ENCODE measurements around the gene OR52E4. TPM values are rescaled to one million over a fixed set of nuclear protein-coding genes. Genes with fewer than 3 reads are reported as not detected.

OR52E4 gene
- polyA plus RNA-seq (ENCODE audit: insufficient read length in 12 of 12): under 1 TPM in 1 of 12 donors, not detected in 11; 0.05 TPM
- long read RNA-seq, donor 1: 0 reads
- long read RNA-seq, donor 2: 0 reads
- long read RNA-seq, donor 3: 0 reads
- long read RNA-seq, donor 4: 0 reads
- long read RNA-seq, donor 5: 0 reads
- long read RNA-seq, donor 6: 0 reads
- long read RNA-seq, donor 7: 0 reads
- long read RNA-seq, donor 8: 0 reads
- long read RNA-seq, donor 9: 0 reads
- long read RNA-seq, donor 10: 0 reads
- long read RNA-seq, donor 11: 0 reads

GRCh38 chr11:5880329-5880728 lies at the start of gene OR52E4:
TSS of gene OR52E4 (plus strand) at chr11:5880629. CDS start at chr11:5884293, 3,664 bp downstream.
- no peak for DNase-seq

GRCh38 chr11:5831196-5831829 lies 49.1 kb upstream of the OR52E4 start:
- DNase-seq: no peak

GRCh38 chr11:5833446-5833845 lies 47.0 kb upstream of the OR52E4 start:
- DNase-seq: no peak

- DNase-seq: no peak
Measured at GRCh38 chr11:5837695-5838094, 42.7 kb upstream of the OR52E4 start.

- no peak for DNase-seq
Measured at GRCh38 chr11:5841797-5842196, 38.6 kb upstream of the OR52E4 start, which contains the start of gene OR52E6. TSS of gene OR52E6 (minus strand) at chr11:5841897. CDS start at chr11:5841897, 0 bp downstream.

GRCh38 chr11:5846701-5847100 lies 33.7 kb upstream of the OR52E4 start:
- no peak for DNase-seq

- DNase-seq: no peak
Measured at GRCh38 chr11:5847711-5848110, 32.7 kb upstream of the OR52E4 start.

GRCh38 chr11:5851002-5851401 lies 29.4 kb upstream of the OR52E4 start:
- DNase-seq: no peak

- no peak for DNase-seq
Measured at GRCh38 chr11:5857590-5857989, 22.8 kb upstream of the OR52E4 start, which contains the start of gene OR52E8. TSS of gene OR52E8 (minus strand) at chr11:5857690. CDS start at chr11:5857690, 0 bp downstream.

GRCh38 chr11:5865826-5866225 lies 14.6 kb upstream of the OR52E4 start:
- DNase-seq: no peak

GRCh38 chr11:5878564-5878963 lies 1.9 kb upstream of the OR52E4 start:
- no peak for DNase-seq

- no peak for DNase-seq
Measured at GRCh38 chr11:5881756-5882155, 1.3 kb downstream of the OR52E4 start.

- no peak for DNase-seq
Measured at GRCh38 chr11:5887172-5887571, 6.7 kb downstream of the OR52E4 start.

- no peak for DNase-seq
Measured at GRCh38 chr11:5887661-5888060, 7.2 kb downstream of the OR52E4 start.

GRCh38 chr11:5891216-5891800 lies 10.9 kb downstream of the OR52E4 start:
- DNase-seq: peak; percentile 0

- no peak for DNase-seq
Measured at GRCh38 chr11:5892908-5893307, 12.5 kb downstream of the OR52E4 start, which contains the start of gene OR52E5. TSS of gene OR52E5 (plus strand) at chr11:5893208. CDS start at chr11:5900777, 7,569 bp downstream.

- no peak for DNase-seq
Measured at GRCh38 chr11:5899534-5899933, 19.1 kb downstream of the OR52E4 start.

- DNase-seq: no peak
Measured at GRCh38 chr11:5910540-5910939, 30.1 kb downstream of the OR52E4 start.

- DNase-seq: no peak
Measured at GRCh38 chr11:5922749-5923426, 42.5 kb downstream of the OR52E4 start.

- DNase-seq: no peak
Measured at GRCh38 chr11:5923427-5923776, 43.0 kb downstream of the OR52E4 start.

- no peak for DNase-seq
Measured at GRCh38 chr11:5923794-5924193, 43.4 kb downstream of the OR52E4 start.

- DNase-seq: no peak
Measured at GRCh38 chr11:5928271-5928670, 47.8 kb downstream of the OR52E4 start.

All from muscle of arm (tissue), 14 donors.